Bronchial epithelial cell (primary cell): Measurements from ENCODE around the gene MAN1A2. TPM values are rescaled to one million over a fixed set of nuclear protein-coding genes. Genes with fewer than 3 reads are reported as not detected.

Source experiments
- DNase-seq: peaks from one replicate; pipeline ENCODE4 v3.0.0-alpha.2; 2010; ENCODE audit warnings: low read depth
- FAIRE-seq: peaks from 2 replicates; lab custom pipeline; 2011; peaks lifted over from hg19 to GRCh38; lab: Jason Lieb, UNC
- H3K27me3 ChIP-seq: 2 replicates; pipeline ENCODE4 v1.5.1; 2011; ENCODE audit warnings: low read length; ENCODE audit not compliant: control insufficient read depth, insufficient read depth
- H3K36me3 ChIP-seq: 2 replicates; pipeline ENCODE4 v1.5.1; 2011; ENCODE audit warnings: low read length; ENCODE audit not compliant: control insufficient read depth, insufficient read depth
- H3K4me3 ChIP-seq: 2 replicates; pipeline ENCODE4 v1.5.1; 2011; ENCODE audit warnings: mild to moderate bottlenecking, low read depth, low read length, control low read depth
- total RNA-seq: library from RNA; depleted of rRNA; stranded (reverse); fragments of >200 nt; gene quantifications from 2 replicates; pipeline ENCODE4 v1.2.1, GENCODE V29; 2014
- TF ChIP-seq, protein P1 (sequence below): IDR thresholded peaks from 2 replicates; pipeline ENCODE4 v1.5.1; 2011; ENCODE audit warnings: mild to moderate bottlenecking, moderate library complexity, low read length, control low read depth, inconsistent platforms; ENCODE audit not compliant: insufficient read depth, severe bottlenecking

MAN1A2 gene
- total RNA-seq, 1 donor from 2014 or later, result 49.8 TPM

DNA sequence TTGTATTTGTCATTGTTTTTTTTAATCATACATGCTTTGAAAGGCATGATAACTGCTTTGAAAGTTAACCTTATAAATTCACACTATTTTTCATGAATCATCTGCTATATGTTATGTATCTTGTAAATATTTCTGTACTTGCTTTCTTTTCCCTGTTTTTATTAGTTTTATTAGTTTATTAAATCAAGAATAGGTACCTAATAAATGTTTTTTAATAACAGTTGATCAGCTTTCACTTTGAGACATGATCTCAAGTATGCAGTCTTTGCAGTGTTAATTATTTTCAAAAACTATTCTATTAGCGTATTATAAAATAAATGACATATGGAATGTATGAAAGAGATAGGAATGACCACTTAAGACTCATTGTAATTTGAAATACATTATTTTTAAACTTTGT lies 127.8 kb downstream of the MAN1A2 start:
- FAIRE-seq (no peak), DNase-seq (no peak)
- no peaks in the 10 kb centered on the region for H3K27me3 ChIP-seq
- no peaks in the 10 kb centered on the region for H3K36me3 ChIP-seq
- TF ChIP-seq, protein P1, sequence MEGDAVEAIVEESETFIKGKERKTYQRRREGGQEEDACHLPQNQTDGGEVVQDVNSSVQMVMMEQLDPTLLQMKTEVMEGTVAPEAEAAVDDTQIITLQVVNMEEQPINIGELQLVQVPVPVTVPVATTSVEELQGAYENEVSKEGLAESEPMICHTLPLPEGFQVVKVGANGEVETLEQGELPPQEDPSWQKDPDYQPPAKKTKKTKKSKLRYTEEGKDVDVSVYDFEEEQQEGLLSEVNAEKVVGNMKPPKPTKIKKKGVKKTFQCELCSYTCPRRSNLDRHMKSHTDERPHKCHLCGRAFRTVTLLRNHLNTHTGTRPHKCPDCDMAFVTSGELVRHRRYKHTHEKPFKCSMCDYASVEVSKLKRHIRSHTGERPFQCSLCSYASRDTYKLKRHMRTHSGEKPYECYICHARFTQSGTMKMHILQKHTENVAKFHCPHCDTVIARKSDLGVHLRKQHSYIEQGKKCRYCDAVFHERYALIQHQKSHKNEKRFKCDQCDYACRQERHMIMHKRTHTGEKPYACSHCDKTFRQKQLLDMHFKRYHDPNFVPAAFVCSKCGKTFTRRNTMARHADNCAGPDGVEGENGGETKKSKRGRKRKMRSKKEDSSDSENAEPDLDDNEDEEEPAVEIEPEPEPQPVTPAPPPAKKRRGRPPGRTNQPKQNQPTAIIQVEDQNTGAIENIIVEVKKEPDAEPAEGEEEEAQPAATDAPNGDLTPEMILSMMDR, result no peak
- H3K4me3 ChIP-seq, result no peak overlapping the region

DNA sequence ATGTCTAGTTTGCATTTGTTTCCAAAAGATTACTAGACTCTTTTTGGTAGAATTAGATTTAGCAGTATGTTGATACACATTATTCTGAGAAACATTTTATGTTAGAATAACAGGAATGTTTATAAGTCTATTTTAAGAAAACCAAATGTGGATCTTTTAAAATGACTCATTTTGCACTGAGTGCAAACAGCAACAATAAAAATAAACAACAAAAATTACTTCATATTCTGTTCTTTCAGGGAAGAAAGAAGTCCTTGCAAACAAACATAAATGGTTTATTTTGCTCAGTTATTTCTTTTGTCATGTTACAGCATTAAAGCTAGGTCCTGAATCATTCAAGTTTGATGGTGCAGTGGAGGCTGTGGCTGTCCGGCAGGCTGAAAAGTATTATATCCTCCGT lies 131.8 kb downstream of the MAN1A2 start:
- FAIRE-seq (no peak), DNase-seq (no peak)
- TF ChIP-seq, protein P1, result no peak
- no peaks in the 10 kb centered on the region for H3K27me3 ChIP-seq
- H3K4me3 ChIP-seq, result no peak overlapping the region
- H3K36me3 ChIP-seq, result no peaks in the 10 kb centered on the region

DNA sequence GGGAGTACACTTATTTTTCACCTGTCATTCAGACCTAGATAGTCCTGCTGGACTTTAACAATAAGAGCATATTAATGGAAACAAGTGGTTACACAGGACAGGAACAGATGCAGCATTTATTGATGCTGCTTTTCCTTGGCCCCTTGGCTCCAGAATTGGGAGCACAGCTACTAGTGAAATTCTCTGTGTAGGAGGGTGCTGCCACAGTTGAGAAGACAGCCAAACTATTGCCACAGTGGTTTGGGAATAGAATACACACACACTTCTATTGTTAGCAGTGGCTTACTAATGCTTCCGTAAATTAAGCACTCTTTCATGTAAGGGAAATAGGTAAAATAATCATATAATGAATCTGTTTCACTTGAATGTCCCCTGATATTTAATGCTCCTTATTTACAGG lies 133.3 kb downstream of the MAN1A2 start:
- DNase-seq (no peak), FAIRE-seq (no peak)
- no peaks in the 10 kb centered on the region for H3K27me3 ChIP-seq
- H3K4me3 ChIP-seq, result no peak overlapping the region
- TF ChIP-seq, protein P1, result no peak
- no peaks in the 10 kb centered on the region for H3K36me3 ChIP-seq

DNA sequence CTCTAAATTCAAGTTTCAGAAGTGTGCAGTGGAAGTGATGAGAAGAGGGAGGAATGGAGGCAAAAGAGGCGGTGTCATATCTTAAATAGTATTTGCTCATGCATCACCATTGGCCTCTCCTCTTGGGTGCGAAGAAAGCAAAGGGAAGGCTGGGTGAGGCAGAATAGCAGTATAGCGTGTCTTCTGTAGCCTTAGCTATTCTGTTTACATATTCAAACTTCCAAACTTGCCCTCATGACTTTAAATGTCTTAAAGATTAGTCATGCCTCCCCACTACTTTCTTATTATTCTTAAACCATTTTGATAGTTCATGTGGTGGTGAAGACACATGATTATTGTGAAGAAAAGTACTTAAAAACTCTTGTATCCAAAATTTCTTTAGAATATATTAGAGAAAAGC lies 134.0 kb downstream of the MAN1A2 start:
- Histone ChIP-seq H3K4me3 (no peak overlapping the region), H3K36me3 (no peaks in the 10 kb centered on the region), H3K27me3 (no peaks in the 10 kb centered on the region)
- TF ChIP-seq, protein P1, result no peak
- no peak for FAIRE-seq
- no peak for DNase-seq

DNA sequence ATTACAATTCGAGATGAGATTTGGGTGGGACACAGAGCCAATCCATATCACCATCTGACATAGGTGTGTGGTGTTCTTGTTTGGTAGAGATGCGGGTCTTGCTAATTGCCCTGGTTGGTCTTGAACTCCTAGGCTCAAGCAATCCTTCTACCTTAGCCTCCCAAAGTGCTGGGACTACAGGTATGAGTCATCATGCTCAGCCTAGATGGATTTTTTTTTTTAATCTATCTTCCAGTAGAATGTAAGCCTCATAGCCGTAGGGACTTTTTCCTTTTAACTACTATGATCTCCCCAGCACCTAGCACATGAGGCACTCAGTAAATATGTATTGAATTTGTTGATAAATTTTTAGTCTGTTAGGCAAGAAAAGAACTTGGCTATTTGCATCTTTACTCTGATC lies 144.0 kb downstream of the MAN1A2 start:
- FAIRE-seq (no peak), DNase-seq (no peak)
- Histone ChIP-seq H3K4me3 (no peak overlapping the region), H3K36me3 (no peaks in the 10 kb centered on the region), H3K27me3 (no peaks in the 10 kb centered on the region)
- TF ChIP-seq, protein P1, result no peak

DNA sequence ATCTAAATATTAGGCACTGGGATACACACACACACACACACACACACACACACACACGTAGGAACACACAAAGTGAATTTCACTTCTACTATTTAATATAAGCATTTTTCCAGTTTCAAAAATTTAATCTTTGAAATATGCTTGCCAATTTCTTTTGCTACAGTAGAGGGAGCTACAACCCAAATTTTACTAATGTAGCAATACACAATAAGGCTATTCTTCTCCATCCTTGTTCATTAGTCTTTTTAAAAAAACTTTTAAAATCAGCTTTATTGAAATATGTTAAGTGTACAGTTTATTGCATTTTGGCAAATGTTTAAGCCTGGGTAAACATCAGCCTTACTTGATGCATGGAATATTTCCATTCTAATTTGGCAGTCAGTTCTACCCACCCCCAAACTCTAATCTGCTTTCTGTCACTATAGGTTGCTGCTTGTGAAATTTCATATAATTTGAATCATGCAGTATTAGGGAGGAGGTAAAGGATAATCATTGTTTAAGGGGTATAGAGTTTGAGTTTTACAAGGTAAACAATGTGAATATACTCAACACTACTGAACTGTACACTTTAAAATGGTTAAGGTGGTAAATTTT lies 145.6 kb downstream of the MAN1A2 start:
- H3K4me3 ChIP-seq, result no peak overlapping the region
- TF ChIP-seq, protein P1, result peak; percentile 33
- FAIRE-seq, result no peak
- no peaks in the 10 kb centered on the region for H3K27me3 ChIP-seq
- no peaks in the 10 kb centered on the region for H3K36me3 ChIP-seq
- DNase-seq, result peak; percentile 29
